Hematopoietic multipotent progenitor cell treated with erythropoietin and hydrocortisone succinate and interleukin-3 and kit ligand, for 17 days (in vitro differentiated cells): ENCODE data around the gene STMN3.
"Not testable (repeated sequence)": the region's sequence is repeated elsewhere in the genome, so short reads cannot be mapped to it uniquely, and the experiment has no call there.

ENCODE experiments used
- DNase-seq: peaks from one replicate; pipeline ENCODE4 v3.0.0-alpha.2; 2015; ENCODE audit warnings: low spot score

STMN3 gene

DNA sequence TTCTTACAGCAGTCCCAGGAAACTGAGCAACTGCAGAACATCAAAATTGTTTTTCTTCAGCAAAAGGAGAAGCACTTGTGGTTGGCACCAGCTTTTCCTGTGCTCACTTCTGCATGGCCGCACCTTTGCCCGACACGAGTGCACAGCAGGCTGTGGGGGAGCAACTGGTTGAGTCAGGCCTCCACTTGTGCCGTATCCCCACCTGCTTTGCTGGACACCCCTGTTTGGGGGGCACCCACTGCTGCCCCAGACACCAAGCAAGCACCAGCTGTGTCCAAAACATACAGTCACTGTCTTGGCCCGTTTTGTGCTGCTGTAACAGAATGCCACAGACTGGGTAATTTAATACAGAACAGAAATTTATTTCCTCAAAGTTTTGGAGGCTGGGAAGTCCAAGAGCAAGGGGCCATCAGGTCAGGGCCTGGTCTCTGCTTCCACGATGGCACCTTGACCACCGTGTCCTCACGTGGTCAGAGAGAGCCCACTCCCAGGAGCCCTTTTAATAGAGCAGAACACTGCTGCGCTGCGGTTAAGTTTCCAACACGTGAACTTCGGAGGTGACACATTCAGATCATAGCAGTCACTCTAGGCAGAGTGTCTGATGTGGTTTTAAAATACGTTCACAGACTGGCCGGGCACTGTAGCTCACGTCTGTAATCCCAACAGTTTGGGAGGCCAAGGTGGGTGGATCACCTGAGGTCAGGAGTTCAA lies 17.6 kb downstream of the STMN3 start:
- no peak for DNase-seq

DNA sequence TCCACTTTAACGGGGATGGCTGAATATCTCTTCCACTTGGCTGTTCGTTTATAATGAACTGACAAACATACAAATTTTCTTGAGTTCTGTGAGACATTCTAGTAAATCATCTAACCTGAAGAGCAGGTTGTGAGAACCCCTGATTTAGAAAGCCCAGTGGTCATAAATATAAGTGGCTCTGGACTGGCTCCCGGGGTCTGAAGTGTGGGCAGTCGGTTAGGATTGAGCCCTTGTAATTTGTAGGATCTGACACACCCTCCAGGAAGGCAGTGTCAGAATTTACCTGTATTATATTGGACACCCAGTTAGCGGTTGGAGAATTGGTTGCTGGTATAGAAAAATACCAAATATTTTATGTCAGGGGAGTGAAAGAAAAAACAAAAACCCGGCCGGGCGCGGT lies 19.5 kb downstream of the STMN3 start:
- DNase-seq = no peak

DNA sequence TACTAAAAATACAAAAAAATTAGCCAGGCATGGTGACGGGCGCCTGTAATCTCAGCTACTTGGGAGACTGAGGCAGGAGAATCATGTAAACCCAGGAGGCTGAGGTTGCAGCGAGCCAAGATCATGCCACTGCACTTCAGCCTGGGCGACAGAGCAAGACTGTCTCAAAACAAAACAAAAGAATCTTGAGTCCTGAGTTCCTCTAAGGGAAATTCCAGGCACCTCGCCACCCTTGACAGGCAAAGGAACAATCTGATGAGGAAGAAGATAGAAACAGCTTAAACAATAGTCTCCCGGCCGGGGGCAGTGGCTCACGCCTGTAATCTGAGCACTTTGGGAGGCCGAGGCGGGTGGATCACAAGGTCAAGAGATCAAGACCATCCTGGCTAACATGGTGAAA lies 21.8 kb downstream of the STMN3 start:
- DNase-seq = not testable (repeated sequence)

GRCh38 chr20:63630956-63631355 lies 22.3 kb downstream of the STMN3 start:
- not testable (repeated sequence) for DNase-seq

DNA sequence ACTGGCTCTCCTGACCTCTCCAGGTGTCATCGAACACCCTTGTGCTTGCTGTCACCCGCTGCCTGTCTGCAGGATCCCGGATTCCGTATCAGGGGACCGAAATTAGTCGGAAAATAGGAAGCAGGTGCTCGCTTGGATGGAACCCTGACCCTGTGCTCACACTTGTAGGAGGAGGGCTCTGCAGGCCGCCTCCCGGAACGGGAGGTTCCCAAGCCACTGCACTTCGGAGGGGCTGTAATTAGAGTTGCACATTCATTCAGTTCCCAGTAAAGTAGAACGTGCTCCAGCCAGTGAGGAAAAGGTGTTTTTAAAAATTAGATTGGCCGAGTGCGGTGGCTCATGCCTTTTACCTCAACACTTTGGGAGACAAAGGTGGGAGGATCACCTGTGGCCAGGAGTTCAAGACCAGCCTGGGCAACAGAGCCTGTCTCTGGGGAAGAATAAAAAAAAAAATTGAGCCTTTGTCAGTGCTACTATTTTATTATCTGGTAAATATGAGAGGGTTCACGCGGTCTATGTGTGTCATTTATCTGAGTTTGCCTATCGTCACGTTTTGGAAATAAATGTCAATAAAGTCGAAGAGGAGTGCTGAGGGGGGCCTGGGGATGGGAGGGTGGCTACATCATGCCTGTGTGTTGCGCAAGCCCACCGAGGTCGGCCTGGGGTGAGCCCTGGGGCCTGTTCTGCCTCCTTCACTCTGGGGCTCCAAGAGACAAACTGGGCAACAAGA lies 24.8 kb downstream of the STMN3 start:
- peak; percentile 51 for DNase-seq

DNA sequence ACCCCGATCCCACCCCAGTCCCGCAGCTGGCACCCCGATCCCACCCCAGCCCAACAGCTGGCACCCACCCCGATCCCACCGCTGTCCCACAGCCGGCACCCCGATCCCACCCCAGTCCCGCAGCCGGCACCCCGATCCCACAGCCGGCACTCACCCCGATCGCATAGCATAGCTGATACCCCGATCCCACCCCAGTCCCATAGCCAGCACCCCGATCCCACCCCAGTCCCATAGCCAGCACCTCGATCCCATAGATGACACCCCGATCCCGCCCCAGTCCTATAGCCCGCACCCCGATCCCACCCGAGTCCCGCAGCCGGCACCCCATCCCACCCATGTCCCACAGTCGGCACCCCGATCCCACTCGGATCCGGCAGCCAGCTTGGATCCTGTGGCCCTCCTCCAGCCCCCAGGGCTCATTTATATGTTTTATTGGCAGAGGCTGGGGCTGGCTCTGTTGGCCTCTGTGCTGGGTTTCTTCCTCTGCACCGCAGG lies 25.4 kb downstream of the STMN3 start:
- no peak for DNase-seq

DNA sequence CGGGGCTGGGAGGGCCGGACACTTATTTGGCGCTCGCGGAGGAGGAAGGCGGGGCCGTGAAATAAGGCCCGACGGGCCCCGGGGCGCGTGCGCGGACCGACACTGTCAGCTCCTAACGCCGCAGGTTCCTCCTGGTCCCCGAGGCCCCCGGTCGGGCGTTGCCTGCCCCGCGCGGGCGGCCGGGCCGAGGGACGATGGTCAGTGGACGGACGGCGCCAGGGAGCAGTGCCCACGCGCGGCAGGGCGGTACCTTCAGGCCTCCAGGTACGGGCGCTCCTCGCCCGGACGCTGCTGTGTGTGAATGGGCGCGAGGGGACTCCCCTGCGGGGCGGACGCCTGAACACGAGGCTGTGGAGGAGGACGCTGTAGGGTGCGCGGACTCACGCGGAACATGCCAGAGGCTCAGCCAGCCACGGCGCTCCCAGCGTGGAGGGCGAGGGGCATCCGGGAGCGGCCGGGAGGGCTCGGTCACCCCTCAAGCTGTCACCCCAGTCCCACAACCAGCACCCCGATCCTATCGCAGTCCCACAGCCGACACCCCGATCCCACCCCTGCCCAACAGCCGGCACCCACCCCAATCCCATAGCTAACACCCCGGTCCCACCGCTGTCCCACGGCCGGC lies 26.0 kb downstream of the STMN3 start:
- peak; percentile 97 for DNase-seq

DNA sequence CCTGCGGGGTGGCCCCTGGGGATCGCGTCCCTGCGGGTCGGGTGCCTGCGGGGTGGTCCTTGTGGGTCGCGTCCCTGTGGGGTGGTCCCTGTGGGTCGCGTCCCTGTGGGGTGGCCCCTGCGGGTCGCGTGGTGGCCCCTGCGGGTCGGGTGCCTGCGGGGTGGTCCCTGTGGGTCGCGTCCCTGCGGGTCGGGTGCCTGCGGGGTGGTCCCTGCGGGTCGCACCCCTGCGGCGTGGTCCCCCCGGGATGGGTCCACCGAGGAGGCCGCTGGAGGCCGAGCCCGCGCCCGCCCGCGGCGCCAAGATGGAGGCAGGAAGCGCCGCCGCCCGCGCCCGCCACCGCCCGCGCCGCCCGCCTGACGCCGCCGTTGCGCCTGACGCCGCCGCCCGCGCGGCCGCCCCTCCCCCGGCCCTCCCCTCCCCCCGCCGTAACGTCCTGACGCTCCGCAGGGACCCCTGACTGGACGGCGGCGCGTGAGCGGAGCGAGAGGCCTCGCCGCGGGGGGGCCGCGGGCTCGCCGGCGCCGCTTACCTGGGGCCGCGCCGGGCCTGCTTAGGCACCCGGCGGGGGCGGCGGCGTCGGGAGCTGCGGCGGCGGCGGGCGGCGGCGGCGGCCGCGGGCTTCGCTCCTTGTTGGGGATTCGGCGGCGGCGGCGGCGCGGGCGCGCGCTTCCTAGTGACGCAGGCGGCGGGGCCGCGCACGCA lies 26.6 kb downstream of the STMN3 start, which contains the start of gene GMEB2:
Gene GMEB2 (minus strand): TSS at position 678 of the 705 bp plus-strand sequence. CDS start 7,704 bp downstream, outside the sequence.
- DNase-seq = no peak

DNA sequence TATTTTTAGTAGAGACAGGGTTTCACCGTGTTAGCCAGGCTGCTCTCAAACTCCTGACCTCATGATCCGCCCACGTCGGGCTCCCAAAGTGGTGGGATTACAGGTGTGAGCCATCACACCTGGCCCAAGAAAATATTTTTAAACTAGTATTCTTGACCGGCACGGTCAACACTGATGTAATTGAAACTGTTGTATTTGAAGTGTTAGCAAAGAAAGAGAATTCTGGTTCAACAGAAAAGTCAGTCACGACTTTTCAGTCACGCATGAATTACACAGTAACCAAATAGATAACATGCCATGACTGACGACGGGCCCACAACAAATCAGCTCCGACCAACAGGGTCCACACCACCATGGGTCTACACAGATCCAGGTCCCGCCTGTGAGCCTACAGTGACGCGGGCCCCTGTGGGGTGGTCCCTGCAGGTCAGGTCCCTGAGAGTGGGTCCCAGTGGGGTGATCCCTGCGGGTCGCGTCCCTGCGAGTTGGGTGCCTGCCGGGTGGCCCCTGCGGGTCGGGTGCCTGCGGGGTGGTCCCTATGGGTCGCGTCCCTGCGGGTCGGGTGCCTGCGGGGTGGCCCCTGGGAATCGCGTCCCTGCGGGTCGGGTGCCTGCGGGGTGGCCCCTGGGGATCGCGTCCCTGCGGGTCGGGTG lies 27.3 kb downstream of the STMN3 start:
- peak; percentile 16 for DNase-seq

GRCh38 chr20:63624486-63624885 lies 28.7 kb downstream of the STMN3 start:
- DNase-seq = no peak

- DNase-seq = no peak
These were observed 30.5 kb downstream of the STMN3 start for GRCh38 chr20:63622732-63623131.

- no peak for DNase-seq
These were observed 31.1 kb downstream of the STMN3 start for GRCh38 chr20:63622096-63622495.

- DNase-seq = no peak
These were observed 32.2 kb downstream of the STMN3 start for GRCh38 chr20:63620991-63621390.

DNA sequence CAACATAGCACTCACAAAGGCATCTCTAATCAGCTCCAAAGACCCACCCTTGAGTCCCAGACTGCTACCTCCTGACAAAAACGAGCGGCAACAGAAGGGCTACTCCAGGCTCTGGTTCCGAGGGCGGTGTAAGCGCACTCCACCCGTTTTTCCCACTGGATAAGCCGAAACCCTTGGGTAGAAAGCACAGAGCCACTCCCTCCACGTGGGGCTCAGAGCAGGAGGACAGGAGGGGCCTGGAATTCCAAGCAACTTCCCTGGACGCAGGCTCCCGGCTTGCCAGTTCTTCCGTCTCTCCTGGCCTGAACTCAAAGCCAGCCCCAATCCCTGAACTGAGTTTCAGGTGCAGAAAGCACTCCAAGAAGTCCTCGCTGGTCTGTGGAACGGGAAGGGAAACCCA lies 33.7 kb downstream of the STMN3 start:
- DNase-seq = no peak

DNA sequence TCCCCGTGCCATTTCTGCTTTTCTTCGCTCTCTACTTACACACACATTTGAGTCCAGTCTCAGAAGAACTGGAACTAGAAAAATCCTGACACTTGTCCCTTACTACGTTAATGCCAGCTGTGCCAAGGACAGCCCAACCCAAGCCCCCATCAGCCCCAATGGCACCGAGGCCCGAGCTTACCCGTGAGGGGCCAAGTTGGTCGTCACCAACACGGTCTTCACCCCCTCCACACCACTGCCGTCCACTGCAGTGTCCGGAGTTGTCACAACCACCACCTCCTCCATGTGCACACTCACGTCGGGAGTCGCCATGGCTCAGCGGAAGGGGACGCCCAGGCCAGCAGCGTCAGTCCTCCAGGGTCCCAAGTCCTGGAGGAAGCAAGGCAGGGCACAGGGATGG lies 34.1 kb downstream of the STMN3 start:
- no peak for DNase-seq

DNA sequence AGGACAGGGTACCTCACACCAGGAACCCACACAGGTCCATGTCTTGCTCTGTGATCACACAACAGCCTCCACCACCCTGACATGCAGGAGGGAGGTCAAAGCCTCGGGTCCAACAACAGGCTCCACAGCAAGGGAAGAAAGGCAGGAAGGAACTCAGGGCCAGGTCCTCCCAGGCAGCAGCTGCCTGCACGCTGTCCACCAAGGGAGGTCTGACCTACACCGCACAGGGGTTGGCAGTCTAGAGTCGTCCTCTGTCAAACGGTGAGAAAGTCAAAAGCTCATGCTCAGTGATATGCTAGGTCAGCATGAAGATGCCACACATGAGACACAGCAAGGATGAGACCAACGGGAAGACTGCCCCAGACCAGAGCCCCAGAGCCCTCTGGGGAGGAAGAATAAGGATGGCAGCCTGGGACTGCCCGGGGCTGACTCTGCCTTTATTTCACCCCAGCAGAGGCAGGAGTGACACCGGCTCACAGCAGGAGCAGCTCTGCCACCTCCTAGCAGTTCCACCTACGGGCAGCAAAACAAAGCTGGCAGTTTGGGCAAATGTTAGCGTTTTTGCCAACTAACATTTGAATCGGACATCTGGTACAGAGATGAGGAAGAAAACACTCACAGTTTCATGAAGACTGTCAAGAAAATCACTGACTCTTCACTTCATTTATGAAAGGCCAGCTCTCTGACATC lies 34.8 kb downstream of the STMN3 start:
- no peak for DNase-seq

DNA sequence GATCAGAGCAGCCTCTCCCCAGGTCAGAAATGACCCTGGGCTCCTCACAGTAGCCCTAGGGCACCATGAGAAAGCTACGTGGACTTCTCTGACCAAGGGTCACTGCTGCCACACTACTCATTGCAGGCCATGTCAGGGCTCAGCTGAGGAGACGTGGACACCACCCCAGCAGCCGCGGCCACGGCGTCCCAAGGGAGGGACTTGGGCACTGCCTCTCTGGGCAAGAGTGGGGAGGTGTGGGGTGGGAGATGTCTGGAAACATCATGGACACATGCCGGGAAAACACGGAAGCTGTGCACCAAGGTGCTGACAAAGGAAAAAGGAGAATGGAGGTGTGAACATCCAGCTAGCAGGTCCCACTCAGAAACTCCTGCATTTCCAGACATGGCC lies 35.4 kb downstream of the STMN3 start:
- no peak for DNase-seq

GRCh38 chr20:63617092-63617875 lies 35.9 kb downstream of the STMN3 start:
- no peak for DNase-seq

DNA sequence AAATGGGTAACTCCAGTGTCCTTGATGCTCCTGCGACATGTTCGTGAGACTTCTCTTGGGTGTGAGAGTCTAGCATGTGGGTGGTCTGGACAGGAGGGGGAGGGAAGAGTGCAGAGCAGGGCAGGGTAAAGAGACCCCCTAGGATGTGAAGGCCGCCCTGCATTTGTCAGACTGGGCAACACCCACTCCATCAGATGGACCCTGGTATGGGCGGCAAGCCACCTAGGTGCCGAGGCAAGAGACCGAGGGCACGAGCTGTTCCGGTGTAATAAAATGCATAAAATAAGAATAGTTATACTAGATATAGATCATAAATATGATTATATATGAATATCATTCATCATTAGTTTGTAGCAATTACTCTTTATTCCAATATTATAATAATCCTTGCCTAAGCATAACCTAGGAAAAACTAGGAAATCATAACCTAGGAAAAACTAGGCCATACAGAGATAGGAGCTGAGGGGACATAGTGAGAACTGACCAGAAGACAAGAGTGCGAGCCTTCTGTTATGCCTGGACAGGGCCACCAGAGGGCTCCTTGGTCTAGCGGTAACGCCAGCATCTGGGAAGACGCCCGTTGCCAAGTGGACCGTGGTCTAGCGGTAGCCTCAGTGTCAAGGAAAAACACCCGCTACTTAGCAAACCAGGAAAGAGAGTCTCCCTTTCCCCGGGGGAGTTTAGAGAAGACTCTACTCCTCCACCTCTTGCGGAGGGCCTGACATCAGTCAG lies 39.2 kb downstream of the STMN3 start:
- DNase-seq = not testable (repeated sequence)
